ENCODE measurements around the gene PIAS4. TPM values are rescaled to one million over a fixed set of nuclear protein-coding genes. Genes with fewer than 3 reads are reported as not detected.

PIAS4 gene
- total RNA-seq, 1 donor = 21.4 TPM

DNA sequence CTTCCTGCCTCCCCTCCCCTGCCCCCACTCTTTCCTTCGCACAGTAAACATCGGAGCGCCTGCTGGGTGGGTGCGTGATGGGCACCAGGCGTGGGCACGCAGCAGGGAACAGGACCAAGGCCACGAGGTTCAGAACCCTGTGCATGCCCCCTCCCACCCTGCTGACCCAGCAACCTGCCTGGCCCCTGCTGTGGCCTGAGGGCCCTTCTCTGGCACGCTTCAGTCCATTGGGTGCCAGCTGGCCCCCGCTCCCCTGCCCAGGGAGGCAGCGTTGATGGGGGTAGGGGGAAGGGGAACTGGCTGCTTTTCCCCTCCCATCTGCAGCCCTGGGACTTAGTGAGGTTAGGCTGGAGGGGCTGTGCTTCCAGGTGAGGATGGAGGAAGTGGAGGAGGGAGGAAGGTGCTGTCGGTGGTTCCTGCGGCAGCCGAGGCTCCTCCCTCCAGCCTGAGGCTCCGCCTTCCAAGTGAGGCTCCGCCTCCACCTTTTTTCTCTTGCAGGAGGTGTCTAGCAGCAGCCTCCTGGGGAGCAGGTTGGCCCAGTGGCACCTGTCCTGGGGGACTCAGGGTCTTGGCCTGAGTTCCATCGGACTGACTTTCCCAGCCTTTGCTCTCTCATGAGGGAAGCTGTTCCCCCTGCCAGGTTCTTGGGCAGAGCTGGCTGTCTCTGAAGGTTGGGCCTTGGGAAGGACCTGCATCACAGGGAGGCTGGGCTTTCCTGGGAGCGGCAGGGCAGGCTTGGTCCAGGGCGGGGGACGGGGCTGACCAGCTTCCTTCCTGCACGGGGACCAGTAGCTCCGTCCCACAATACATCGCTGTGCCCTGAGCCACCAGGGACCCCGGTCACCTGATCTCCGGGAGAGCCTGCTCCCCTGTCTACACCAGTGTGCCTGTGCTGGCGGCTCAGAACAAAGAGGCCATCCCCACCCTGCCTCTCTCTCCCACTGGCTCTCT lies 7.3 kb downstream of the PIAS4 start:
- Histone ChIP-seq H2AFZ (ENCODE audit: low read length) (no peak overlapping the region), H3K4me1 (ENCODE audit: insufficient read depth, low read length) (no peaks in the 10 kb centered on the region), H3K4me2 (ENCODE audit: insufficient read depth, low read length) (no peak overlapping the region), H3K4me3 (ENCODE audit: insufficient read depth, low read length) (no peak overlapping the region), H3K27me3 (ENCODE audit: insufficient read depth, low read length) (no peaks in the 10 kb centered on the region), H3K9me3 (ENCODE audit: low read depth, low read length) (no peaks in the 10 kb centered on the region), H3K79me2 (ENCODE audit: insufficient read depth, low read length) (peaks cover 90% of the 10 kb centered on the region), H4K20me1 (ENCODE audit: insufficient read depth, low read length) (peaks cover 69% of the 10 kb centered on the region), H3K27ac (ENCODE audit: low read depth, low read length) (no peak overlapping the region), H3K36me3 (ENCODE audit: insufficient read depth, low read length) (peaks cover 30% of the 10 kb centered on the region)
- DNase-seq (ENCODE audit: insufficient read length, low spot score, missing footprints) = peak; percentile 68
- TF ChIP-seq, protein P1, sequence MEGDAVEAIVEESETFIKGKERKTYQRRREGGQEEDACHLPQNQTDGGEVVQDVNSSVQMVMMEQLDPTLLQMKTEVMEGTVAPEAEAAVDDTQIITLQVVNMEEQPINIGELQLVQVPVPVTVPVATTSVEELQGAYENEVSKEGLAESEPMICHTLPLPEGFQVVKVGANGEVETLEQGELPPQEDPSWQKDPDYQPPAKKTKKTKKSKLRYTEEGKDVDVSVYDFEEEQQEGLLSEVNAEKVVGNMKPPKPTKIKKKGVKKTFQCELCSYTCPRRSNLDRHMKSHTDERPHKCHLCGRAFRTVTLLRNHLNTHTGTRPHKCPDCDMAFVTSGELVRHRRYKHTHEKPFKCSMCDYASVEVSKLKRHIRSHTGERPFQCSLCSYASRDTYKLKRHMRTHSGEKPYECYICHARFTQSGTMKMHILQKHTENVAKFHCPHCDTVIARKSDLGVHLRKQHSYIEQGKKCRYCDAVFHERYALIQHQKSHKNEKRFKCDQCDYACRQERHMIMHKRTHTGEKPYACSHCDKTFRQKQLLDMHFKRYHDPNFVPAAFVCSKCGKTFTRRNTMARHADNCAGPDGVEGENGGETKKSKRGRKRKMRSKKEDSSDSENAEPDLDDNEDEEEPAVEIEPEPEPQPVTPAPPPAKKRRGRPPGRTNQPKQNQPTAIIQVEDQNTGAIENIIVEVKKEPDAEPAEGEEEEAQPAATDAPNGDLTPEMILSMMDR (IDR thresholded peaks at IDR 0.05; ENCODE audit: extremely low read depth, low read depth, low read length) = no peak

DNA sequence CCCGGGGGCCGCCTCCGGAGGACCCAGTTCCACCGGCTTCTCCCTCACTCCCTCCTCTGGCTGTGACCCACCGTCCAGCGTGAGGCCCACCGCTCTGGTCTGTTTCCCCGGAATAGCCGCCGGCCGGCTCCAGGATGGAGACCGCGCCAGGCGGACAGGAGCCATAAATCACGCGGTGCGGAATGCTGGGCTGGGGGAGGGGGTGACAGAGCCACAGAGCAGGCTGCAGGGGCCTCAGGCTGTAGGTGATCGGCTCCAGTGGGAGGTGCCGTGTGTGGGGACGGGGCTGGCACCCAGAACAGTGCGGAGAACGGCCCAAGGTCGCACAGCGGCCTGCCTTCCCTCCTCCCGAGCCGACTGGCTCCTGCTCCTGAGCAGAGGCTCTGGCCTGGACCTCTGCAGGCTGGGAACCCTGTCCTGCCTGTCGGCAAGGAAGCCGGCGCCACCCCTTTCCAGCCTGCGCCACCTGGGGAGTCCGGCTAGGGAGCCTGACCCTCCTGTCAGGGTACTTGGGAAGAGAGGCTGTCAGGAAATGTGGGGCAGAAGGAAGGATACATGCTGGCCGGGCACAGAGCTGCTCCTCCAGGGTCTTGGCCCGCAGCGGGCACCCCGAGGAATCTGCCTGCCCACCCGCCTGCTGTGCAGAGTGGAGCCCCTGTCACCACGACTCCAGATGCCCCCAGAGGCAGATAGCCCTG lies 8.3 kb downstream of the PIAS4 start:
- TF ChIP-seq, protein P1 (IDR thresholded peaks at IDR 0.05; ENCODE audit: extremely low read depth, low read depth, low read length) = no peak
- H3K4me2 ChIP-seq (ENCODE audit: insufficient read depth, low read length) = no peak overlapping the region
- no peaks in the 10 kb centered on the region for H3K4me1 ChIP-seq (ENCODE audit: insufficient read depth, low read length)
- no peaks in the 10 kb centered on the region for H3K9me3 ChIP-seq (ENCODE audit: low read depth, low read length)
- H2AFZ ChIP-seq (ENCODE audit: low read length) = no peak overlapping the region
- no peaks in the 10 kb centered on the region for H3K27me3 ChIP-seq (ENCODE audit: insufficient read depth, low read length)
- H3K27ac ChIP-seq (ENCODE audit: low read depth, low read length) = no peak overlapping the region
- DNase-seq (ENCODE audit: insufficient read length, low spot score, missing footprints) = peak; percentile 66
- H3K4me3 ChIP-seq (ENCODE audit: insufficient read depth, low read length) = no peak overlapping the region
- H4K20me1 ChIP-seq (ENCODE audit: insufficient read depth, low read length) = peaks cover 63% of the 10 kb centered on the region
- peaks cover 27% of the 10 kb centered on the region for H3K36me3 ChIP-seq (ENCODE audit: insufficient read depth, low read length)
- H3K79me2 ChIP-seq (ENCODE audit: insufficient read depth, low read length) = peaks cover 88% of the 10 kb centered on the region

DNA sequence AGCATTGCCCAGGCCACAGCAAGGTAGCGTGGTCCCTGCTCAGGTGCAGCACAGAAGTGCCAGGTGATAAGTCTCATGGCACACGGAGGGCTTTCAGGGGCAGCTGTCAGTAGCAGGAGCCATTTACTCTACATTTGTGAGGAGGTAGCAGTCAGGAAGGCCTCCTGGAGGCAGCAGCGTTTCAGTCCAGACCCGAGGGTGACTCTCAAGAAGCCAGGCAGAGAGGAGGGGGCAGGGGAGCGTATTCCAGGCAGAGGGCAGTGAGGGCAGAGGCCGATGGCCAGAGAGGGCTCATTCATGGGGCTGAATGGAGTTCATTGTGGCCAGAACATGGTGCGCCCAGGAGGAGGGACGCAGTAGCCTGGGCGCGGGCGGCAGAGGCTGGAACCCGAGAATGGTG lies 8.9 kb downstream of the PIAS4 start:
- no peak overlapping the region for H3K4me3 ChIP-seq (ENCODE audit: insufficient read depth, low read length)
- peaks cover 59% of the 10 kb centered on the region for H4K20me1 ChIP-seq (ENCODE audit: insufficient read depth, low read length)
- no peaks in the 10 kb centered on the region for H3K9me3 ChIP-seq (ENCODE audit: low read depth, low read length)
- no peaks in the 10 kb centered on the region for H3K27me3 ChIP-seq (ENCODE audit: insufficient read depth, low read length)
- peaks cover 88% of the 10 kb centered on the region for H3K79me2 ChIP-seq (ENCODE audit: insufficient read depth, low read length)
- TF ChIP-seq, protein P1 (IDR thresholded peaks at IDR 0.05; ENCODE audit: extremely low read depth, low read depth, low read length) = no peak
- H3K27ac ChIP-seq (ENCODE audit: low read depth, low read length) = no peak overlapping the region
- H3K36me3 ChIP-seq (ENCODE audit: insufficient read depth, low read length) = peaks cover 25% of the 10 kb centered on the region
- peak; percentile 82 for DNase-seq (ENCODE audit: insufficient read length, low spot score, missing footprints)
- H2AFZ ChIP-seq (ENCODE audit: low read length) = no peak overlapping the region
- H3K4me1 ChIP-seq (ENCODE audit: insufficient read depth, low read length) = no peaks in the 10 kb centered on the region
- no peak overlapping the region for H3K4me2 ChIP-seq (ENCODE audit: insufficient read depth, low read length)

All from osteoblast (primary cell).